HG03432 (cell line): ENCODE measurements around the gene CREB5.

Source experiments
- ATAC-seq: cut with Tn5 transposase; IDR thresholded peaks from one replicate; pipeline ENCODE4 v1.9.1; 2021; ENCODE audit warnings: mild to moderate bottlenecking, moderate library complexity; ENCODE audit not compliant: unreplicated experiment

The CREB5 gene

DNA sequence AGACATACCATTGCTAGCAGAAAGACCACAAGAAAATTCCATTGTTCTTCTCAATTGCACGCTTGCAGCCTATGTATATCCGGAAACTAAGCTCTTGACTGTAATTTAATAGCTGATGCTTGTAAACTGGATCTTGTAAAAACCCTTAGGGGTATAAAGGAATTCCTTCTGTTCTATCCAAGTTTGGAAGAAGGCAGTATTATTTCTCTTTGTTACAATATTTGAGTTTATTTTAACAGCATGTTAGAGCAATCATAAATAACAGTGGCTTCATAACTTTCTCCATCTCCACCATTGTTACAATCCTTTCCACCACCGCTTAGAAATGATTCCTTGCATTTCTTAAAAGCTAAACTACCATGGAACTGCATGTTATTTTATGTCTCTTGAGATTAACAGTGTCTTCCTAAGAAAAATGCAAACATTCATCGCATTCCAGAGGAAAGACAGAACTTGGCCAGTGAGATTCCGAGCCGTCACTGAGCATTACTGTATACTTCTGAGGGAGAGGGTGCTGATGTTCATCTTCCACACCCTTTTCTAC, 453.4 kb downstream of the CREB5 start:
- no peak for ATAC-seq

DNA sequence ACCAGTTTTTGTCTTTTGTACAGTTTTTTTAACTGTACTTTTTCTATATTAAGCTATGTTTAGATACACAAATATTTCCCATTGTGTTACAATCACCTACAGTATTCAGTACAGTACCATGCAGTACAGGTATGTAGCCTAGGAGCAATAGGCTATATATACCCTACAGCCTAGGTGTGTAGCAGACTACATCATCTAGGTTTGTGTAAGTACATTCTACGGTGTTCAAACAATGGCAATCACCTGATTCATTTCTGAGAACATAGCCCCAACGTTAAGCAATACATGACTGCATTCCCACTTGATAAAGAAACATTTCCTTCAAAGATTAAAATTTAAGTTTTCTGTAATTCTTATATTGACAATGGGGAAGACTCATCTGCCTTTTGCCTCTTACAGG, 456.4 kb downstream of the CREB5 start:
- ATAC-seq: no peak

DNA sequence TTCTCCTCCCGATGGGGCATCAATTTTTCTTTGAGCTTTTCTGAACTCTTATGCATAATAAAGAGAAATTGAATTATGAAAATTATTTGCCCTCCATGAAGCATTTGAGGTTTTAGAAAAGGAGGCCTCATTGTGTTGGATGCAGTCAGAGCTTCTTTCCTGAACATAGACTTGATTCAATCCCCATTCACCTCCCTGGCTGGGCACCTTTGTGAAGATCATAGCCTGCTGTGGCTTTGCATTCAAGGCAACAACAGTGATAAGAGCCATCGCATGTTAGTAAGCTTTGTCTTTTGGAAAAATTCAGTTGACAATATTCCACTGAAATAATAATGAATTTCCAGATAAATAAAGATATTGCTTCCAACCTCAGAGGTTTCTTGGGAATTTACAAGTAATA, 458.8 kb downstream of the CREB5 start:
- ATAC-seq: no peak

DNA sequence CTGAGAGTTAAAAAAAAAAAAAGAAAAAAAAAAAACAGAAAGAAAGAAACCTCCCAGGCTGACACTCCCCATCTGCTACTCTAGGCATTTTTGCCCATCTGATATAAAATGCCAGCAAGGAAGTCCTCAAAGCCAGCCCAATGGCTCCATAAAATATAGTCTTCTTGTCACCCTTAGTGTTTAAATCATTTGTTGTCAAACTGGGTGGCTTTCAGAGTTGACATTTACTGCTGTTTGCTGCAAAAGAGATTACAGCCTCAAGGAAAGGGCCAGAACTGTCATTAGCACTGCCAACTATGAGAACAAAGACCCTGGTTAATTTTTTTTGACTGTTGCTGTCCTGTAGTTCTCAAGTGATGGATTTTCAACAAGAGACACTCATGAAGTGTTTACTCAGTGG, 459.3 kb downstream of the CREB5 start:
- no peak for ATAC-seq

DNA sequence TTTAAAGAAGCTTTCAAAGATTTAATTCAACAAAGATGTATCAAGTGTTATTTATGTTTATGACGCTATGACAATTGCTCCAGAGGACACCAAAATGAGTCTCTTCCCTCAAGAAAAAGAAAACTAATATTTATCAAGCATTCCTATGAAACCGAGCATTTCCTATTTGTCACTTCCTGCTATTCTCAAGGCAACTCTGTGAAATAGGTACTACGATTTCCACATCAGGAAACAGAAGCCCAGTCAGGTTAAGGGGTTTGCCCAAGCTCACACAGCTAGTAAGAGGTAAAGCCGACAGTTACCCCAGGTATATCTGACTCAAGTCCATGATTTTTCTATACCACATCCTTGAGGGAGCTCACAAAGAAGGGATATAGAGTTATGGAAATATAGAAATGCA, 459.9 kb downstream of the CREB5 start:
- ATAC-seq: no peak

DNA sequence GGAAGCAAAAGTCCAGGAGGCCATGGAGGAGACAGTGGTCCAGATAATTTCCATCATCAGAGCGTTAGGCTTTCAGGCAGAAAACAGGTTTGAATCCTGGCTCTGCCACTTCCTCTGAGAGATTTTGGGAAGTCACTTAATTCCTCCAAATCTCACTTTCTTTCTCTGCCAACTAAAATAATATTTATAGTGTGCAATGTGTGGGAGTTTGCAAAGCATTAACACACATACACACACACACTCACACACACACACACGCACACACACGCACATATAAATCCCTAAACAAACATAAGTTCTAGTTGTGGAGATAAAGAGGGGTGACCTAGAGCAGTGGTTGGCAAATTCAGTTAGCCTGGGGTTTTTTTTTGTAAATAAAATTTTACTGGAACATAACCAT, 461.0 kb downstream of the CREB5 start:
- ATAC-seq: no peak

DNA sequence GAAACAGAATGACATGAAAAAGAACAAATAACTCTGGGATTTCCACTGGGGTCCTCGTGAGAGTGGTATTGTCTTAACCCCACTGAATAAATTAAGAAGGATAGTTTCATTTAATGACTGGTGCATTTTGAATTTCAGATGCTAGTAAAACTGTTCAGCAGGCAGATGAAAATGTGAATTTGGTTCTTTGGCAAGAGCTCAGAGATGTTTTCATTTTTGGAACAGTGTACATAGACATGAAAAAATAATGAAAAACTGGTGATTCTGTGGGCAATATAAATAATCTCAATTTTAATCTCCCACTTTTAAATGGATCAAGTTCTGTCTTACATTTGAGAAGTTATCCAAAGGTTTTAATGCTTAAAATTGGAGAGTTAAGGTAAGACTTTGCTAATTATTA, 461.7 kb downstream of the CREB5 start:
- ATAC-seq: no peak
